Hepatocyte (in vitro differentiated cells): ENCODE data around the gene GPR153.

Source experiments
- EZH2 ChIP-seq: fragments of 200-600 bp; sonication (generic); IDR thresholded peaks from 2 replicates; pipeline ENCODE4 v1.6.1; 2016; ENCODE audit warnings: antibody characterized with exemption, mild to moderate bottlenecking, borderline replicate concordance
- TF ChIP-seq, protein P1 (sequence below): fragments of 200-600 bp; sonication (generic); IDR thresholded peaks from 2 replicates; pipeline ENCODE4 v1.5.1; 2016; ENCODE audit warnings: antibody characterized with exemption, mild to moderate bottlenecking; ENCODE audit not compliant: poor library complexity

GRCh38 chr1:6271554-6271953 is 10.7 kb upstream of the GPR153 start:
- TF ChIP-seq, protein P1, sequence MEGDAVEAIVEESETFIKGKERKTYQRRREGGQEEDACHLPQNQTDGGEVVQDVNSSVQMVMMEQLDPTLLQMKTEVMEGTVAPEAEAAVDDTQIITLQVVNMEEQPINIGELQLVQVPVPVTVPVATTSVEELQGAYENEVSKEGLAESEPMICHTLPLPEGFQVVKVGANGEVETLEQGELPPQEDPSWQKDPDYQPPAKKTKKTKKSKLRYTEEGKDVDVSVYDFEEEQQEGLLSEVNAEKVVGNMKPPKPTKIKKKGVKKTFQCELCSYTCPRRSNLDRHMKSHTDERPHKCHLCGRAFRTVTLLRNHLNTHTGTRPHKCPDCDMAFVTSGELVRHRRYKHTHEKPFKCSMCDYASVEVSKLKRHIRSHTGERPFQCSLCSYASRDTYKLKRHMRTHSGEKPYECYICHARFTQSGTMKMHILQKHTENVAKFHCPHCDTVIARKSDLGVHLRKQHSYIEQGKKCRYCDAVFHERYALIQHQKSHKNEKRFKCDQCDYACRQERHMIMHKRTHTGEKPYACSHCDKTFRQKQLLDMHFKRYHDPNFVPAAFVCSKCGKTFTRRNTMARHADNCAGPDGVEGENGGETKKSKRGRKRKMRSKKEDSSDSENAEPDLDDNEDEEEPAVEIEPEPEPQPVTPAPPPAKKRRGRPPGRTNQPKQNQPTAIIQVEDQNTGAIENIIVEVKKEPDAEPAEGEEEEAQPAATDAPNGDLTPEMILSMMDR: no peak
- no peak for TF ChIP-seq EZH2
